HepG2 (cell line): ENCODE measurements around the gene WBP1. TPM values are rescaled to one million over a fixed set of nuclear protein-coding genes. Genes with fewer than 3 reads are reported as not detected.
A peak's percentile ranks its signal among the peaks of the same experiment; 100 is the strongest.

Experiments
- ADNP ChIP-seq: sonication (generic); formaldehyde crosslinking; IDR thresholded peaks from 2 replicates; pipeline ENCODE4 v1.4.0; 2020; ENCODE audit warnings: missing genetic modification reagents
- CEBPG ChIP-seq: IDR thresholded peaks from 2 replicates; pipeline ENCODE4 v1.6.1; 2016
- GZF1 ChIP-seq: sonication (generic); formaldehyde crosslinking; IDR thresholded peaks from 2 replicates; pipeline ENCODE4 v1.5.1; 2020; ENCODE audit warnings: mild to moderate bottlenecking, missing genetic modification reagents
- HMG20A ChIP-seq: IDR thresholded peaks from 2 replicates; pipeline ENCODE4 v1.6.1; 2016; ENCODE audit warnings: borderline replicate concordance
- IKZF1 ChIP-seq: fragments of 450-650 bp; IDR thresholded peaks from 2 replicates; pipeline ENCODE4 v1.7.1; 2016
- ISL2 ChIP-seq: sonication (generic); formaldehyde crosslinking; IDR thresholded peaks from 2 replicates; pipeline ENCODE4 v1.5.0; 2020; ENCODE audit warnings: missing genetic modification reagents
- MED13 ChIP-seq: sonication (generic); formaldehyde crosslinking; IDR thresholded peaks from 2 replicates; pipeline ENCODE4 v1.5.0; 2020; ENCODE audit warnings: missing genetic modification reagents
- MXD4 ChIP-seq: IDR thresholded peaks from 2 replicates; pipeline ENCODE4 v1.6.1; 2016; ENCODE audit warnings: mild to moderate bottlenecking, missing biosample characterization, missing genetic modification reagents
- NFATC3 ChIP-seq: sonication (generic); formaldehyde crosslinking; IDR thresholded peaks from 2 replicates; pipeline ENCODE4 v1.5.1; 2020; ENCODE audit warnings: mild to moderate bottlenecking, missing genetic modification reagents
- PAX8 ChIP-seq: sonication (generic); formaldehyde crosslinking; IDR thresholded peaks from 2 replicates; pipeline ENCODE4 v1.8.0; 2022; ENCODE audit warnings: mild to moderate bottlenecking, missing genetic modification reagents, borderline replicate concordance
- RFXAP ChIP-seq: sonication (generic); formaldehyde crosslinking; IDR thresholded peaks from 2 replicates; pipeline ENCODE4 v1.4.0; 2020; ENCODE audit warnings: missing genetic modification reagents, borderline replicate concordance
- SALL2 ChIP-seq: sonication (generic); formaldehyde crosslinking; IDR thresholded peaks from 2 replicates; pipeline ENCODE4 v1.8.1; 2023; ENCODE audit warnings: mild to moderate bottlenecking, missing genetic modification reagents, inconsistent platforms
- SMAD3 ChIP-seq: sonication (generic); formaldehyde crosslinking; IDR thresholded peaks from 2 replicates; pipeline ENCODE4 v1.4.0; 2020; ENCODE audit warnings: missing genetic modification reagents
- SNAPC4 ChIP-seq: sonication (generic); formaldehyde crosslinking; IDR thresholded peaks from 2 replicates; pipeline ENCODE4 v1.4.0; 2020; ENCODE audit warnings: mild to moderate bottlenecking, missing genetic modification reagents
- XRCC5 ChIP-seq: fragments of 200-400 bp; formaldehyde crosslinking; optimal IDR thresholded peaks from 2 replicates; pipeline ENCODE3; 2017; ENCODE audit warnings: mild to moderate bottlenecking, low read length
- ZNF101 ChIP-seq: sonication (generic); formaldehyde crosslinking; IDR thresholded peaks from 2 replicates; pipeline ENCODE4 v1.4.0; 2020; ENCODE audit warnings: mild to moderate bottlenecking, low read depth, missing genetic modification reagents, borderline replicate concordance
- ZNF256 ChIP-seq: sonication (generic); formaldehyde crosslinking; conservative IDR thresholded peaks from 2 replicates; pipeline ENCODE4 v1.4.0; 2020; ENCODE audit warnings: missing genetic modification reagents
- ZNF552 ChIP-seq: sonication (generic); formaldehyde crosslinking; IDR thresholded peaks from 2 replicates; pipeline ENCODE4 v1.9.0; 2022; ENCODE audit warnings: missing genetic modification reagents, mild to moderate bottlenecking, borderline replicate concordance
- ZNF556 ChIP-seq: sonication (generic); formaldehyde crosslinking; IDR thresholded peaks from 2 replicates; pipeline ENCODE4 v1.4.0; 2020; ENCODE audit warnings: mild to moderate bottlenecking, missing genetic modification reagents, borderline replicate concordance
- ZNF619 ChIP-seq: sonication (generic); formaldehyde crosslinking; IDR thresholded peaks from 2 replicates; pipeline ENCODE4 v1.4.0; 2020; ENCODE audit warnings: mild to moderate bottlenecking, missing genetic modification reagents
- ZNF652 ChIP-seq: IDR thresholded peaks from 2 replicates; pipeline ENCODE4 v1.6.1; 2016; ENCODE audit warnings: low read depth, borderline replicate concordance
- ZNF788 ChIP-seq: sonication (generic); formaldehyde crosslinking; IDR thresholded peaks from 2 replicates; pipeline ENCODE4 v1.5.0; 2020; ENCODE audit warnings: mild to moderate bottlenecking, missing genetic modification reagents, borderline replicate concordance
- polyA plus RNA-seq, 8 experiments: library from polyadenylated mRNA; depleted of rRNA in 3 of 8; stranded (reverse) in 7 of 8; unstranded in 1 of 8; fragments of >200 nt; fragmentation: Illumina TruSeq in 4 of 8; extraction: Trizol in 4 of 8; gene quantifications; 2 replicates each; pipeline versions ENCODE4 v1.2.1 to v1.2.3, GENCODE V29; 2011 to 2016; ENCODE audit warnings: low read depth in 4 of 8, missing spikeins in 1 of 8, mixed read lengths in 1 of 8; ENCODE audit not compliant: insufficient read depth in 1 of 8
- total RNA-seq, 5 experiments: library from RNA; depleted of rRNA; stranded (reverse); fragments of >200 nt; fragmentation: Illumina TruSeq; extraction: Trizol; gene quantifications; 2 replicates each; pipeline ENCODE4 v1.2.3, GENCODE V29; 2016; ENCODE audit warnings: low read depth in 1 of 5
- TF ChIP-seq, protein P1 (sequence below): sonication (generic); formaldehyde crosslinking; IDR thresholded peaks from 2 replicates; pipeline ENCODE4 v1.8.1; 2023; ENCODE audit warnings: mild to moderate bottlenecking, moderate library complexity, missing genetic modification reagents
- TF ChIP-seq, protein P2 (sequence below): sonication (generic); formaldehyde crosslinking; IDR thresholded peaks from 2 replicates; pipeline ENCODE4 v1.4.0; 2020; ENCODE audit warnings: missing genetic modification reagents, borderline replicate concordance

The WBP1 gene
- total and polyA plus RNA-seq, 2 of the 13 experiments (the other 11 are each of a cell fraction or from before 2014, with no cell fraction given): 38.8 to 85.7 TPM

DNA sequence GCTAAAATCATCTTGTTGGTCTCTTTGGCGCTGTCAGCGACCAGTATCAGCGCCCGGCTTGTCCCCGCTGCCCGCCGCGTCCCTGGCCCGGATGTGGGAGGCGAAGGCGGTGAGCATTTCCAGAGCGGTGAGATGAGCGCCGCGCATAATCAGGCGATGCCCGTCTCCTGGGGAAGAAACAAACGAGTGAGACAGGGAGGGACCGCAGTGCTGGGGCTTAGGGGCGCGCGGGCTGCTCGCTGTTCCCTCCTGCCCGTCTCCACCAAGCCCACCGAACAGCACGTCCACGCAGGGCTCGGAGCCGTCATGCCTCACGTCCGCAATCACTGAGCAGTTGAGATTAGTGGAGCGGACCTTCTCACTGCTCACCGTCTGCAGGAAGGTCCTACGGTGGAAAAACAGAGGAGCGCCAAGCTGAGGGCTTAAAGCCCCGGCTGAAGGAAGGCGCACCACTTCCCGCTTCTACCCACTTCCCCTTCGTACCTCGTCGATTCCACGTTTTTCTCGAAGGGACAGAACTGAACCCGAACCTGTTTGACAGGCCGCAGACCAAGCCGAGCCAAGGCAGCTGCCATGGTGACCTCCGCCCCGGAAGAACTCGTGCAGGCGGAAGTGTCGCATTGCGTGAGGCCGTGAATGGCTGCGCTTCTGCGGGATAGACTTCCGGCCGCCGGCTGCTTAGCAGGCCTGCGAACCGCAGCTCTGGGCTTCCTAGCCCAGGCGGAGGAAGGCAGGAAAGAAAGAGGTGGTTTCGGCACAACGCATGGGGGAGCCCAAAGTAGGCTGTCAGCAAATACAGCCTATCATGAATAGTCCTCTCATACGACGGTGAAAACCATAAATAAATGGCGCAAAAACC, 14.1 kb downstream of the WBP1 start, which contains the start of gene MRPL53 (continued):
- TF ChIP-seq SNAPC4 (CRISPR knock-in tag) (peak; percentile 69; the same call in 1 of the 2 replicates), ADNP (no peak), RFXAP (CRISPR knock-in tag) (peak; percentile 95; the same call in 1 of the 2 replicates), SMAD3 (CRISPR knock-in tag) (peak; percentile 82), ZNF619 (CRISPR knock-in tag) (peak; percentile 100), PAX8 (0 out of 2 replicates have a peak, but pooled peaks have one; percentile 86), ZNF101 (0 out of 2 replicates have a peak, but pooled peaks have one; percentile 77), NFATC3 (CRISPR knock-in tag) (peak; percentile 88; the same call in 1 of the 2 replicates), CEBPG (peak; percentile 81), ISL2 (CRISPR knock-in tag) (peak; percentile 90), ZNF552 (CRISPR knock-in tag) (peak; percentile 85; the same call in 1 of the 2 replicates), ZNF652 (CRISPR knock-in tag) (peak; percentile 49; the same call in 1 of the 2 replicates), HMG20A (CRISPR knock-in tag) (no peak; the same call in 1 of the 2 replicates), MED13 (no peak), SALL2 (CRISPR knock-in tag) (peak; percentile 93), MXD4 (CRISPR knock-in tag) (peak; percentile 96), ZNF556 (peak; percentile 96), IKZF1 (no peak), ZNF788 (peak; percentile 98), GZF1 (CRISPR knock-in tag) (peak; percentile 88), XRCC5 (peak; percentile 65), ZNF256 (CRISPR knock-in tag) (peak; percentile 85; the same call in 1 of the 2 replicates)
- TF ChIP-seq, protein P1, sequence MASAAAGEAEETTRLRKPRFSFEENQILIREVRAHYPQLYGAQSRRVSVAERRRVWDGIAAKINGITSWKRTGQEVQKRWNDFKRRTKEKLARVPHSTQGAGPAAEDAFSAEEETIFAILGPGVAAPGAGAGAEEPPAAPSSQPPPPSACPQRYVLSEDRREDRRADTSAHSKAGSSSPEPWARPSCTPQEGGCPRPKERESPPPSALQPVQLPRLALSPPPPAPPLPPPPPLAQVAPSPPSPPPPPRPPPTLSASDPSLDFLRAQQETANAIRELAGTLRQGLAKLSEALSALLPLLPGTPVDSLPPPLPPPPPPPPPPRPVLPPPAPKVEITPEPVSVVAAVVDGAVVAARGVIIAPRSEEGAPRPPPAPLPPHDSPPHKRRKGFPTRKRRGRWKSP (CRISPR knock-in tag): peak; percentile 88
- TF ChIP-seq, protein P2, sequence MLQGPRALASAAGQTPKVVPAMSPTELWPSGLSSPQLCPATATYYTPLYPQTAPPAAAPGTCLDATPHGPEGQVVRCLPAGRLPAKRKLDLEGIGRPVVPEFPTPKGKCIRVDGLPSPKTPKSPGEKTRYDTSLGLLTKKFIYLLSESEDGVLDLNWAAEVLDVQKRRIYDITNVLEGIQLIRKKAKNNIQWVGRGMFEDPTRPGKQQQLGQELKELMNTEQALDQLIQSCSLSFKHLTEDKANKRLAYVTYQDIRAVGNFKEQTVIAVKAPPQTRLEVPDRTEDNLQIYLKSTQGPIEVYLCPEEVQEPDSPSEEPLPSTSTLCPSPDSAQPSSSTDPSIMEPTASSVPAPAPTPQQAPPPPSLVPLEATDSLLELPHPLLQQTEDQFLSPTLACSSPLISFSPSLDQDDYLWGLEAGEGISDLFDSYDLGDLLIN (CRISPR knock-in tag): no peak
